Mesenchymal stem cell (in vitro differentiated cells and primary cell): Measurements from ENCODE around the gene SRC.
"Not testable (repeated sequence)": the region's sequence is repeated elsewhere in the genome, so short reads cannot be mapped to it uniquely, and the experiment has no call there.

Source experiments
- DNase-seq: peaks from one replicate; pipeline ENCODE4 v3.0.0-alpha.2; 2013
- H2AFZ ChIP-seq: one replicate; pipeline ENCODE4 v1.6.1; 2013; ENCODE audit warnings: low read depth, mild to moderate bottlenecking, control low read depth, inconsistent platforms, low read length, moderate library complexity
- H2AK5ac ChIP-seq: 2 replicates; pipeline ENCODE4 v1.6.1; 2013; ENCODE audit warnings: low read length, moderate library complexity, mild to moderate bottlenecking, inconsistent platforms; ENCODE audit not compliant: severe bottlenecking
- H2BK120ac ChIP-seq: one replicate; pipeline ENCODE4 v1.6.1; 2013; ENCODE audit warnings: low read depth, mild to moderate bottlenecking, inconsistent platforms, low read length, moderate library complexity
- H2BK12ac ChIP-seq, 2 experiments: one replicate each; pipeline ENCODE4 v1.6.1; 2013; ENCODE audit warnings: inconsistent platforms in 2 of 2, low read length in 2 of 2, mild to moderate bottlenecking in 2 of 2, moderate library complexity in 2 of 2, control low read depth in 1 of 2
- H2BK15ac ChIP-seq: one replicate; pipeline ENCODE4 v1.6.1; 2013; ENCODE audit warnings: mild to moderate bottlenecking, low read depth, inconsistent platforms; ENCODE audit not compliant: poor library complexity, severe bottlenecking
- H2BK5ac ChIP-seq: 2 replicates; pipeline ENCODE4 v1.6.1; 2013; ENCODE audit warnings: low read depth, mild to moderate bottlenecking, low read length, control low read depth, inconsistent platforms; ENCODE audit not compliant: poor library complexity, severe bottlenecking
- H3K14ac ChIP-seq, 2 experiments: one replicate each; pipeline ENCODE4 v1.6.1; 2013; ENCODE audit warnings: inconsistent platforms in 2 of 2, low read length in 2 of 2, control low read depth in 1 of 2, mild to moderate bottlenecking in 1 of 2, moderate library complexity in 1 of 2
- H3K18ac ChIP-seq, 2 experiments: one replicate each; pipeline ENCODE4 v1.6.1; 2013; ENCODE audit warnings: inconsistent platforms in 2 of 2, low read length in 2 of 2, control low read depth in 1 of 2, low read depth in 1 of 2, mild to moderate bottlenecking in 1 of 2
- H3K23ac ChIP-seq, 2 experiments: one replicate each; pipeline ENCODE4 v1.6.1; 2013; ENCODE audit warnings: inconsistent platforms in 2 of 2, low read length in 2 of 2, mild to moderate bottlenecking in 2 of 2, moderate library complexity in 2 of 2, control low read depth in 1 of 2
- H3K27ac ChIP-seq: 2 replicates; pipeline ENCODE4 v1.5.1; 2013; ENCODE audit warnings: mild to moderate bottlenecking, moderate library complexity, low read length, control low read depth, inconsistent platforms; ENCODE audit not compliant: poor library complexity, severe bottlenecking
- H3K27me3 ChIP-seq, 2 experiments: 2 replicates each; pipeline versions ENCODE4 v1.6.1 to v1.7.0; 2013; ENCODE audit warnings: low read length in 2 of 2, mild to moderate bottlenecking in 2 of 2, moderate library complexity in 2 of 2, control low read depth in 1 of 2, inconsistent platforms in 1 of 2; ENCODE audit not compliant: control insufficient read depth in 1 of 2, insufficient read depth in 1 of 2
- H3K36me3 ChIP-seq, 2 experiments: 2 replicates each; pipeline versions ENCODE4 v1.6.1 to v1.7.0; 2013; ENCODE audit warnings: low read length in 2 of 2, control low read depth in 1 of 2, inconsistent platforms in 1 of 2, low read depth in 1 of 2, mild to moderate bottlenecking in 1 of 2; ENCODE audit not compliant: insufficient read depth in 2 of 2, control insufficient read depth in 1 of 2
- H3K4ac ChIP-seq, 2 experiments: one replicate each; pipeline ENCODE4 v1.6.1; 2013; ENCODE audit warnings: inconsistent platforms in 2 of 2, low read length in 2 of 2, mild to moderate bottlenecking in 2 of 2, moderate library complexity in 2 of 2, control low read depth in 1 of 2, low read depth in 1 of 2
- H3K4me1 ChIP-seq: 2 replicates; pipeline ENCODE4 v1.6.1; 2013; ENCODE audit warnings: low read depth, low read length, control low read depth; ENCODE audit not compliant: control insufficient read depth, insufficient read depth
- H3K4me2 ChIP-seq: 2 replicates; pipeline ENCODE4 v1.6.1; 2013; ENCODE audit warnings: low read length, mild to moderate bottlenecking, inconsistent platforms; ENCODE audit not compliant: poor library complexity, severe bottlenecking
- H3K4me3 ChIP-seq, 2 experiments: 2 replicates each; pipeline versions ENCODE4 v1.5.1 to v1.7.0; 2013; ENCODE audit warnings: low read length in 2 of 2, mild to moderate bottlenecking in 2 of 2, control low read depth in 1 of 2, low read depth in 1 of 2; ENCODE audit not compliant: insufficient read depth in 1 of 2
- H3K79me1 ChIP-seq: replicated peaks from 2 replicates; pipeline ENCODE4 v1.6.1; 2013; ENCODE audit warnings: mild to moderate bottlenecking, control low read depth, low read length, inconsistent platforms; ENCODE audit not compliant: poor library complexity, severe bottlenecking
- H3K9ac ChIP-seq: 2 replicates; pipeline ENCODE4 v1.7.0; 2013; ENCODE audit warnings: mild to moderate bottlenecking, low read length, moderate library complexity
- H3K9me3 ChIP-seq: 2 replicates; pipeline ENCODE4 v1.7.0; 2013; ENCODE audit warnings: mild to moderate bottlenecking, low read length; ENCODE audit not compliant: control insufficient read depth
- H4K8ac ChIP-seq: one replicate; pipeline ENCODE4 v1.6.1; 2013; ENCODE audit warnings: inconsistent platforms, mild to moderate bottlenecking, low read length, moderate library complexity
- H4K91ac ChIP-seq: one replicate; pipeline ENCODE4 v1.6.1; 2013; ENCODE audit warnings: mild to moderate bottlenecking, low read length, inconsistent platforms
- WGBS: methylation state at CpG from one replicate; pipeline ENCODE4 v1.1.7; 2013; ENCODE audit warnings: mixed read lengths; 5-methylcytosine and 5-hydroxymethylcytosine counted together

Gene SRC

GRCh38 chr20:37337208-37337991 is 8.5 kb upstream of the SRC start:
- H2AFZ ChIP-seq, result no peak overlapping the region
- H4K91ac ChIP-seq, result no peak overlapping the region
- H3K4me2 ChIP-seq, result no peak overlapping the region
- H3K9ac ChIP-seq, result no peak overlapping the region
- no peak overlapping the region for H2BK5ac ChIP-seq
- 58% methylated on average over 7 of the region's 8 CpGs for WGBS
- peak overlapping the region; percentile 5 to 25 for H3K18ac ChIP-seq
- no peaks in the 10 kb centered on the region for H3K36me3 ChIP-seq
- H2AK5ac ChIP-seq, result no peak overlapping the region
- H2BK12ac ChIP-seq, result no peak overlapping the region
- H3K14ac ChIP-seq, result no peak overlapping the region
- H3K4me1 ChIP-seq, result peaks cover 17% of the 10 kb centered on the region
- H3K9me3 ChIP-seq, result no peaks in the 10 kb centered on the region
- no peak overlapping the region for H3K4ac ChIP-seq
- DNase-seq, result no peak
- no peaks in the 10 kb centered on the region for H3K79me1 ChIP-seq
- H2BK120ac ChIP-seq, result no peak overlapping the region
- H3K27me3 ChIP-seq, result no peaks in the 10 kb centered on the region
- H4K8ac ChIP-seq, result no peak overlapping the region
- no peak overlapping the region for H3K4me3 ChIP-seq
- no peak overlapping the region for H3K23ac ChIP-seq
- H2BK15ac ChIP-seq, result no peak overlapping the region
- H3K27ac ChIP-seq, result no peak overlapping the region

DNA sequence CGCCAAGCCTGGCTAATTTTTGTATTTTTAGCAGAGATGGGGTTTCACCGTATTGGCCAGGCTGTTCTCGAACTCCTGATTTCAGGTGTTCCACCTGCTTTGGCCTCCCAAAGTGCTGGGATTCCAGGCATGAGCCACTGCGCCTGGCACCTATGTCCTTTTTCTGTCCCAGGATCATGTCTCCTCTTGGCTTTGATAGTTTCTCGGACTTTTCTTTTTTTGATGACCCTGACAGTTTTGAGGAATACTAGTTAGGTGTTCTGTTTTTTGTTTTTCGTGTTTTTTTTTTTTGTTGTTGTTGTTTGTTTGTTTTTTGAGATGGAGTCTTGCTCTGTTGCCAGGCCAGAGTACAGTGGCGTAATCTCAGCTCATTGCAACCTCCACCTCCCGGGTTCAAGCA is 7.6 kb upstream of the SRC start:
- not testable (repeated sequence) for H3K27me3 ChIP-seq, H3K4ac ChIP-seq, H2BK120ac ChIP-seq, H3K4me2 ChIP-seq, H3K14ac ChIP-seq, H3K9ac ChIP-seq, H3K23ac ChIP-seq, H3K18ac ChIP-seq, H4K91ac ChIP-seq, H2AK5ac ChIP-seq, H3K9me3 ChIP-seq, H4K8ac ChIP-seq, H2AFZ ChIP-seq, DNase-seq, H2BK5ac ChIP-seq, H2BK12ac ChIP-seq, H3K79me1 ChIP-seq, H3K4me3 ChIP-seq, H3K27ac ChIP-seq, H3K36me3 ChIP-seq, H2BK15ac ChIP-seq
- WGBS, result 95% methylated on average over 8 of the region's 8 CpGs
- H3K4me1 ChIP-seq, result peaks cover 23% of the 10 kb centered on the region

- H3K14ac ChIP-seq, result no peak overlapping the region
- H4K8ac ChIP-seq, result no peak overlapping the region
- no peak overlapping the region for H4K91ac ChIP-seq
- H2BK5ac ChIP-seq, result no peak overlapping the region
- H3K36me3 ChIP-seq, result no peaks in the 10 kb centered on the region
- H3K4me2 ChIP-seq, result no peak overlapping the region
- H3K79me1 ChIP-seq, result no peaks in the 10 kb centered on the region
- WGBS, result 85% methylated on average over 3 of the region's 4 CpGs
- no peak for DNase-seq
- no peak overlapping the region for H2BK120ac ChIP-seq
- no peak overlapping the region for H3K27ac ChIP-seq
- H3K18ac ChIP-seq, result no peak overlapping the region
- peaks cover 29% of the 10 kb centered on the region for H3K4me1 ChIP-seq
- no peak overlapping the region for H3K4ac ChIP-seq
- H2BK15ac ChIP-seq, result no peak overlapping the region
- H3K4me3 ChIP-seq, result no peak overlapping the region
- H3K27me3 ChIP-seq, result no peaks in the 10 kb centered on the region
- H2AFZ ChIP-seq, result peak overlapping the region; percentile 8
- no peak overlapping the region for H2AK5ac ChIP-seq
- no peaks in the 10 kb centered on the region for H3K9me3 ChIP-seq
- H3K9ac ChIP-seq, result no peak overlapping the region
- H3K23ac ChIP-seq, result no peak overlapping the region
- peak overlapping the region in 1 of 2 experiments; percentile 25 for H2BK12ac ChIP-seq
Observed at GRCh38 chr20:37339208-37339607, 6.7 kb upstream of the SRC start.

- H3K23ac ChIP-seq, H3K4me2 ChIP-seq, H3K36me3 ChIP-seq, H4K8ac ChIP-seq, H3K4me3 ChIP-seq, H3K27ac ChIP-seq, H3K14ac ChIP-seq, H2AFZ ChIP-seq, H3K9me3 ChIP-seq, H4K91ac ChIP-seq, H2BK5ac ChIP-seq, H2BK120ac ChIP-seq, H2AK5ac ChIP-seq, H3K79me1 ChIP-seq, H3K9ac ChIP-seq, H3K18ac ChIP-seq, DNase-seq, H2BK15ac ChIP-seq, H3K4ac ChIP-seq, H3K27me3 ChIP-seq, H2BK12ac ChIP-seq: not testable (repeated sequence)
- H3K4me1 ChIP-seq, result peaks cover 32% of the 10 kb centered on the region
- WGBS, result 97% methylated on average over 5 of the region's 7 CpGs
Observed at GRCh38 chr20:37339764-37340109, 6.2 kb upstream of the SRC start.
